GM12878 (cell line): ENCODE results near the gene TMPRSS11F.

ENCODE experiments used
- CHD2 ChIP-seq: IDR thresholded peaks from 2 replicates; pipeline ENCODE4 v1.6.1; 2011; ENCODE audit warnings: low read depth, low read length, improper control_type of control experiment, borderline replicate concordance
- CREB1 ChIP-seq: IDR thresholded peaks from 2 replicates; pipeline ENCODE4 v1.6.1; 2012; ENCODE audit warnings: low read depth, mild to moderate bottlenecking, inconsistent platforms
- CTCF ChIP-seq, 3 experiments: IDR thresholded peaks in 2 of 3; conservative IDR thresholded peaks in 1 of 3; 2 replicates each; pipeline ENCODE4 v1.5.1; 2011; ENCODE audit warnings: low read depth in 3 of 3, low read length in 3 of 3, mild to moderate bottlenecking in 3 of 3, control low read depth in 2 of 3, moderate library complexity in 2 of 3, inconsistent platforms in 1 of 3, mixed read lengths in 1 of 3; ENCODE audit not compliant: control insufficient read depth in 2 of 3, insufficient read depth in 1 of 3; ENCODE audit errors: extremely low read depth in 1 of 3
- KLF5 ChIP-seq: fragments of 450-650 bp; IDR thresholded peaks from 2 replicates; pipeline ENCODE4 v1.6.1; 2014; ENCODE audit warnings: mild to moderate bottlenecking; ENCODE audit not compliant: partially characterized antibody
- MXI1 ChIP-seq: fragments of 150-350 bp; IDR thresholded peaks from 2 replicates; pipeline ENCODE4 v1.6.1; 2011; ENCODE audit warnings: low read depth, mild to moderate bottlenecking, inconsistent platforms, low read length, improper control_type of control experiment
- POLR2A ChIP-seq: IDR thresholded peaks from 2 replicates; pipeline ENCODE4 v1.6.1; 2011; ENCODE audit warnings: low read depth, mild to moderate bottlenecking, low read length
- POLR2AphosphoS2 ChIP-seq: IDR thresholded peaks from 2 replicates; pipeline ENCODE4 v1.6.1; 2011; ENCODE audit warnings: low read depth, mild to moderate bottlenecking, low read length, improper control_type of control experiment, moderate library complexity
- SIN3A ChIP-seq: IDR thresholded peaks from 2 replicates; pipeline ENCODE4 v1.6.1; 2012; ENCODE audit warnings: low read depth, low read length, improper control_type of control experiment
- SKIL ChIP-seq: fragments of 450-650 bp; IDR thresholded peaks from 2 replicates; pipeline ENCODE4 v1.6.1; 2017; ENCODE audit warnings: mild to moderate bottlenecking, low read depth, inconsistent platforms; ENCODE audit not compliant: poor library complexity, severe bottlenecking
- SP1 ChIP-seq: IDR thresholded peaks from one replicate; pipeline ENCODE4 v1.6.1; 2011; ENCODE audit warnings: low read depth, low read length
- TAF1 ChIP-seq: IDR thresholded peaks from 2 replicates; pipeline ENCODE4 v1.6.1; 2011; ENCODE audit warnings: mild to moderate bottlenecking, low read depth, low read length, borderline replicate concordance
- USF1 ChIP-seq: IDR thresholded peaks from 2 replicates; pipeline ENCODE4 v1.6.1; 2011; ENCODE audit warnings: borderline replicate concordance, low read depth, mild to moderate bottlenecking, moderate library complexity, mixed read lengths, low read length; ENCODE audit not compliant: insufficient read depth; ENCODE audit errors: extremely low read length
- ZBTB33 ChIP-seq: fragments of 450-650 bp; IDR thresholded peaks from 2 replicates; pipeline ENCODE4 v1.6.1; 2017; ENCODE audit warnings: mild to moderate bottlenecking

GRCh38 chr4:68175562-68176155 is 46.0 kb upstream of the TMPRSS11F start:
- TF ChIP-seq SIN3A (no peak), ZBTB33 (no peak), CTCF (IDR thresholded peaks at IDR 0.05 in 2 of 3, conservative IDR thresholded peaks at IDR 0.05 in 1 of 3; ENCODE audit: control insufficient read depth in 2 of 3, extremely low read depth in 1 of 3, insufficient read depth in 1 of 3, low read depth in 3 of 3, low read length in 3 of 3) (peak; percentile 55 to 73 (median 67)), USF1 (no peak), POLR2AphosphoS2 (no peak), SKIL (no peak), MXI1 (no peak), POLR2A (no peak), SP1 (no peak), KLF5 (no peak), CHD2 (no peak), TAF1 (no peak), CREB1 (no peak)
